Epidermal melanocyte (primary cell): ENCODE measurements around the gene PRORP.
"Not testable (repeated sequence)": the region's sequence is repeated elsewhere in the genome, so short reads cannot be mapped to it uniquely, and the experiment has no call there.

Source experiments
- DNase-seq: peaks from one replicate; pipeline ENCODE4 v3.0.0; 2011; ENCODE audit warnings: low spot score; ENCODE audit not compliant: insufficient read length

PRORP gene

DNA sequence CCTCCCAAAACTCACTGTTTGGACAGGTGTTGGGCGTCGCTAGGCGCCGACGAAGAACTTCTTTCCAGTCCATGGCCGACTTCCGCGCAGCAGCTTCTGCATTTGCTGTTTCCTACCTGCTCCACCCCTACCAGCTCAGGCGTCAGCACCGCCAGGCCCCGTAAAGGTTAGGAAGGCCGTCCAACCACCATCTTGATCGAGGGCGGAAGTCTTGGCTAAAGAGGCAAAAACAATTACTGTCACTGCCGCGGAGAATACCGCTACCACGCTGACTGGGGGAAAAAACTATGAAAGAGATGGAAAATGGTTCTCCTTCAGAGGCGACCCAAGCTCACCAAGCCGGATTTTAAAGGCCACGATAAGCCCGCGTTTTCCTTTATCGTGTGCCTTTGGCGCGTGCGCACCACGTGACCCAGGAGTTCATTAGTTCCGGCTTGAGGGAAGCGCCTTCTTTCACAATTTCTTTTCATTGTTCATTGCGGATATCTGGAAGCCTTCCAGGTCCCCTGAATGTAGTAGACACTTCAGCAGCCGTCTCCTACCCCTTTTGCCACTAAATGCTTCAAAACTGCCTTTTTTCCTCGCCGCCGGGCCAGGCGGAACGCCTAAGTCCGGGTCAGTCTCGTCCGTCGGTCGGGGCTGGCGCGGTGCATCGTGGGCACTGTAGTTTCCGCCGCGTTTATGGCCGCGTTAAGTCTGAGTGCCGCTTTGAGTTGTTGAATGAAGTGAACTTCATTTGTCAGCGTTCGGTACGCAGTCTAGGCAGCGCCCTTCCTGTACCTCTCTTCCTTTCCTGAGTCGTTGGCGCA is at the start of gene PRORP, which contains the start of gene PPP2R3C:
Gene PRORP (plus strand): TSS at position 666 of the 809 bp plus-strand sequence. CDS start 694 bp downstream, outside the sequence.
Gene PPP2R3C (minus strand): TSS at position 104 of the 809 bp plus-strand sequence. CDS start 31 bp downstream, at position 73.
- DNase-seq = peak; percentile 78

- no peak for DNase-seq
These were observed 48.9 kb upstream of the PRORP start for GRCh38 chr14:35073486-35073885.

DNA sequence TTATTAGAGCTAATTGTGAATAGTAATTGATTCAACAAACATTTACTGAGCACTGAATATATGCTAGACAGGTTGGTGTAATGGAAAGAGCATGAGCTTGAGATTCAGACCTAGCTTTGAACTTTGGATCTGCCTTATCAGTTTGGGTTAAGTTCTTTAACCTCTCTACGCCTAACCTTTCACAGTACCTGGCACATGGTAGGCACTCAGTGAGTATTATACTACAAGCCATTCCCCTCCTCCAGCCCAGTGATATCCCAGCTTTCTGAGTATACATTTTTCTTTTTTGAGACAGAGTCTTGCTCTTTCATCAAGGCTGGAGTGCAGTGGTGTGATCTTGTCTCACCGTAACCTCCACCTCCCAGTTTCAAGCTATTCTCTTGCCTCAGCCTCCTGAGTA is 44.3 kb upstream of the PRORP start:
- DNase-seq = no peak

DNA sequence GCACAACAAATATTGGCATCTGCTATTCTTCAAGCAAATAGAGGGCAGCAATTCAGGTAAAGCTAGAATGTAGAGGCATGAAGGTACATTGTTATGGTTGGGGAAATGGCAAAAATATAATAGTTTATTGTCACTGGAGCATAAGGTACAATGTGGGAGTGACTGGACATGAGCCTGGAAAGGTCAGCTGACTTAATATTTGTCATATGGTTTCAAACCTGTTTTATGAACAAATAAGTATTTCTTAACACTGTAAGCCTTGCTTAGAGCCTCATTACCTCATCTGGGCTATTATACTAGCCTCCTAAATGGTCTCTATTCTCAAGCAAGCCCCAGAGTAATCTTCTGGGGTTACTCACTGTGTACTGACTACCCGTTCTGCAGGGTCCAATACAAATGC is 42.6 kb upstream of the PRORP start:
- DNase-seq = no peak

GRCh38 chr14:35083530-35084150 is 38.7 kb upstream of the PRORP start:
- no peak for DNase-seq

GRCh38 chr14:35085441-35085840 is 36.9 kb upstream of the PRORP start:
- DNase-seq = no peak

- no peak for DNase-seq
These were observed 33.8 kb upstream of the PRORP start for GRCh38 chr14:35088514-35088913.

DNA sequence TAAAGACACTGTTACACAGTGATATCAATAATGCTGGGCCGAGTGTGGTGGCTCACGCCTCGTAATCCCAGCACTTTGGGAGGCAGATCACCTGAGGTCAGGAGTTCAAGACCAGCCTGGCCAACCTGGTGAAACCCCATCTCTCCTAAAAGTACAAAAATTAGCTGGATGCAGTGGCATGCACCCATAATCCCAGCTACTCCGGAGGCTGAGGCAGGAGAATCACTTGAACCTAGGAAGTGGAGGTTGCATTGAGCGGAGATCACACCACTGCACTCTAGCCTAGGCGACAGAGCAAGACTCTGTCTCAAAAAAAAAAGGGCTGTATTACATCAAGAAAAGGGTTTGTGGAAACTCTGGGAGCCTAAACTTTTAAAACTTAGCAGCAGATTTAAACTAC is 27.7 kb upstream of the PRORP start:
- DNase-seq = not testable (repeated sequence)

DNA sequence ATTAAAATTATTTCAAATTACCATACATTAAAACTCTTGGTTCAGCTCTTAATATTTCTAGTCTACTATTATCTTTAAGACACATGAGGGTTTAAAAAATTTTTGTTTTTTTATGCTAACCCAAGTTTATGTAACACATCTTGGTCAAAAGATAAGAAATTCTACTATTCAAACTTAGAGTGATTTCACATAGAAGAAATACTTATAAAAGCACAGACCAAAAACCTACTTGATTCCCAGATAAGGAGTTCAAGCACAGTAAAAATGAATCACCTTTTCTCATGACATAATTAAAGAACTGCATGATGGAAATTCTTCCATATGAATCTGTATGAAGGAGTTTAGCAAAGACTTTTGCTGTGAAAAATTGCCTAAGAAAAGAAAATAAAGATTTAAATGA is 14.5 kb upstream of the PRORP start:
- DNase-seq = no peak

- DNase-seq = no peak
These were observed 9.7 kb upstream of the PRORP start for GRCh38 chr14:35112641-35113040.

DNA sequence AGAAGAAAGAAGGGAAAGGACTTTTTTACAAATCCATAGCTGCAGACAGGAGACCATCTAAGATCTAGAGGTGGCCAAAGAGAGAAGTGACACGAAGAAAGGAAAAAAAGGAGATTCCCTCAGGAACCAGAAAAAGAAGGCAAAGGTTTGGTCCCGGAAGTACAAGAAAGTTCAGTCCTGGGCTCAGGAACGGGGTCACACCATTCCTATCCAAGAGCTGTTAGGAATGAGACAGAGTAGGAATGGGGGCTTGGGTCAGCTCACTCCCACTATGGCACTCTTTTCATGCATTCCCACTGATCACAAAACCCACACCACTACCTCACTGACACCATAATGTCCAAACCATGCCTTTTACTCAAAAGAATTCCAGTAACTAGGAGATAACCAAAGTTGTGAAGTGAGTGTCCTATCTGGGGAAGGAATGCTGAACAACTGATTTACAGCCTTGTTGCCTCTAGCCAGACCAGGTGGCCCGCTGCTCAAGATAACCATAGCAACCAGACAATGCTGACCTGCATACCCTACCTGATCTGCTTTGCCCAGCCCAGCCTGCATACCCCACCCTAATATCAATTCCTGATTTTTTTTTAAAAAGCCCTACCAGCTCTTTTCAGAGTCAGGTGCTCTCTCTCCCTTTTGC is 8.9 kb upstream of the PRORP start:
- DNase-seq = no peak

GRCh38 chr14:35114036-35114435 is 8.3 kb upstream of the PRORP start:
- no peak for DNase-seq

GRCh38 chr14:35116242-35116641 is 6.1 kb upstream of the PRORP start:
- no peak for DNase-seq

DNA sequence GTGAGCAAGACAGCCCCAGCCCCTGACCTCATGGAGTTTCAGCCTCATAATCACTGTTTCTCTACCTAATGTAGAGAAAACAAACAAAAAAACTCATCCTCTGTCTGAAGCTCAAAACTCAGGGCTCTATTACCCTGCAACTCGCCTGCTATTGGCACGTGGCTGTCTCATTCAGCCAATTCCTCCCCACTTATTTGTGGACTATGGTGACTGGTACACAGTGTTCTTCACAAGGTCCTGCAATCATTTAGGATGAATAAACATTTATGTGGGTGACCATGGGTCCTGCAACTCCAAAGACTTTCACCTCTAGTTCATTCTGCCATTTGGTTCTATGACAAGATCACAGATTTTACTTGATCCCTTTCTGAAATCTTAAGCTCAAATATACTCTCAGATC is 5.2 kb upstream of the PRORP start:
- no peak for DNase-seq

DNA sequence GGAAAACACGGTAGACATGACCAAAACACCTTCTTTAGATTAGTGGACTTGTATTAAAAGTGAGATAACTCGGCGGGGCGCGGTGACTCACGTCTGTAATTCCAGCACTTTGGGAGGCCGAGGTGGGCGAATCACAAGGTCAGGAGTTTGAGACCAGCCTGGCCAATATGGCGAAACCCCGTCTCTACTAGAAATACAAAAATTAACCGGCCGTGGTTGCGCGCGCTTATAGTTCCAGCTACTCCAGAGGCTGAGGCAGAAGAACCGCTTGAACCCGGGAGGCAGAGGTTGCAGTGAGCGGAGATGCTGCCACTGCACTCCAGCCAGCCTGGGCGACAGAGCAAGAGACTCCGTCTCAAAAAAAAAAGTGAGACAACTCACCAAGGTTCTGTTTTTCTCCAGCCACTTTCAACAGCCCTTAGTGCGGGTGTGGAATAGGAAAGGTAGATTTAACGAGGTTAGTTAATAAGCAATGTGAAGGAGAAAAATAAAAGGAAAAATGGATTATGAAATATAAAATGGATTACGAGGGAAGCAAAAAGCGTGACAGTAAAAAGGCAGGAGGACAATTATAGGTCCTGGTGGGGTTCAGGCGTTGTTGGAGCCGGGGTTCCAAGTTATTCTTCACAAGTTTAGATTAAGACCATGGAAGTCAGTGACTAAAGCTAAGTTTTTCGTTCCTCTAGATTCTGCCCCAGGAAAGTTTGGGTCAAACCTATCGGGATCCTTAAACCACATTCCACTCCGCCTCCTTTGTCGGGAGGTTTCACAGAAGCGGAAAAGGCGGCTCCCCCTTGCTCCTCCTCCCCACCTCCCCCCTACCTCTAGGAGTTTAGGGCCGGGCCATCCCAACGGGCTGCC is 1.1 kb upstream of the PRORP start:
- DNase-seq = no peak

- no peak for DNase-seq
These were observed 490 bp downstream of the PRORP start for GRCh38 chr14:35122696-35123387.

DNA sequence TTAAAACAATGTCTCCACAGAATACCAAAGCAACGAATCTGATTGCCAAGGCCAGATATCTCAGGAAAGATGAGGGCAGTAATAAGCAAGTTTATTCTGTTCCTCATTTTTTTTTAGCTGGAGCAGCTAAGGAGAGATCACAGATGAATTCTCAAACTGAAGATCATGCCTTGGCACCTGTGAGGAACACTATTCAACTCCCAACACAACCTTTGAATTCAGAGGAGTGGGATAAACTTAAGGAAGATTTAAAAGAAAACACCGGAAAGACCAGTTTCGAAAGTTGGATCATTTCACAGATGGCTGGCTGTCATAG is 994 bp downstream of the PRORP start:
- DNase-seq = no peak

GRCh38 chr14:35124127-35124526 is 1.8 kb downstream of the PRORP start:
- DNase-seq = no peak

DNA sequence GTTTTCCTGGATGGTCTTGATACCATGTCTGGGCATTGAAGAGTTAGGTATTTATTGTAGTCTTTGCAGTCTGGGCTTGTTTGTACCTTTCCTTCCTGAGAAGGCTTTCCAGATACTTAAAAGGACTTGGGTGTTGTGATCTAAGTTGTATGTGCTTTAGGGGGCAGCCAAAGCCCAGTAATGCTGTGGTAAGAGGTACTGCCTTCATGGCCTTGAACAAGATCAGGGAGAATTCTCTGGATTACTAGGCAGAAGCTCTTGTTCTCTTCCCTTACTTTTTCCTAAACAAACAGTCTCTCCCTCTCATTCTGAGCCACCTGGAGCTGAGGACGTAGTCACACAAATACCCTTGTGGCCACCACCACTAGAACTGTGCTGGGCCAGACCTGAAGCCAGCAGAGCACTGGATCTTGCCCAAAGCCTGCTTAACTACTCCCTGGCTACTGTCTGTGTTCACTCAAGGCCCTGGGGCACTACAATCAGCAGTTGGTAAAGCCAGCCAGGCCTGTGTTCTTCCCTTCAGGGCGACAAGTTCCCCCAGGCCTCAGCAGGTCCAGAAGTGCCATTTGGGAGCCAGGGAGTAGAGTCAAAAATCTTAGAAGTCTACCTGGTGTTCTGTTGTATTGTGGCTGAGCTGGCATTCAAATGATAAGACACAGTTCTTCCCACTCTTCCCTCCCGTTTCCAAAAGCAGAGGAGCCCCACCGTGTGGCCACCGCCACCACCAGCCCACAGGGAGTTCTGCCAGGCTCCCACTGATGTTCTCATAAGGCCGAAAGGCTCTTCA is 11.4 kb downstream of the PRORP start:
- DNase-seq = no peak
